GM21381 (cell line): Measurements from ENCODE around the gene AURKB.
"Not testable (repeated sequence)": the region's sequence is repeated elsewhere in the genome, so short reads cannot be mapped to it uniquely, and the experiment has no call there.

Experiments
- ATAC-seq: cut with Tn5 transposase; IDR thresholded peaks from one replicate; pipeline ENCODE4 v1.9.1; 2021; ENCODE audit warnings: mild to moderate bottlenecking, moderate library complexity; ENCODE audit not compliant: unreplicated experiment

The AURKB gene

GRCh38 chr17:8225813-8226535, 15.6 kb upstream of the AURKB start:
- no peak for ATAC-seq

DNA sequence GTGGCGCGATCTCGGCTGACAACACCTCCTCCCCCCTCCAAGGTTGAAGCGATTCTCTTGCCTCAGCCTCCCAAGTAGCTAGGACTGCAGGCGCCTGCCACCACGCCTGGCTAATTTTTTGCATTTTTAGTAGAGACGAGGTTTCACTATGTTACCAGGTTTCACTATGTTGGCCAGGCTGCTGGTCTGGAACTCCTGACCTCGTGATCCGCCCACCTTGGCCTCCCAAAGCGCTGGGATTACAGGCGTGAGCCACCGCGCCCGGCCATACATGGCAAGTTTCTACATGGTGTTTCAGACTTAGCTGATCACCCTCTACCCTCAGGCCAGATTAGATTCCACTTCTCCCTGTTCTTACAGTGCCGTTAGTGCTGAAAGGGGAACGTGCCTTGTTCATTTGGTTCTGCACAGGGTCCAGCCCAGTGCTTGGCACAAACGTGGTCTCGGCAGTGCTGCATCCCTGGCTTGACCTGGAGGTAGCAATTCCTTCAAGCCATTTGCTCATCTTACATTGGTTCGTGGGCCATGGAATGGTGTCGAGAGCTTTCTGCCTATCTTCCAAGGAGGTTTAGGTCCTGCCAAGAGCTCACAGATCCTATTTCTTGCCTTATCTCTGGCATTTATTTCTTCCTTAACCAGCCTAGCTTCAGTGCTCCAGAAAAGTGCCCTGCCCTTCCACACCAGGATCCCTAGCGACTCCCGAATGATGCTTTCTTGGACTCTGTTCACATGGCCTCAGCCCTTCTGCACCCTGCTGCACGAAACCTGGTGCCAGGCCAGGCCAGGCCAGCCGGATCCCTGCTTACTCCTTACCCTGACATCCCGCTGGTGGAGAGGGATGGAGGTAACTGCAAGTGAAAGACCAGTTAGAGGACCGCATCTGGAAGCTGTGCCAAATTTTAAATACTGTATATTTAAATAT, 14.8 kb upstream of the AURKB start:
- no peak for ATAC-seq

DNA sequence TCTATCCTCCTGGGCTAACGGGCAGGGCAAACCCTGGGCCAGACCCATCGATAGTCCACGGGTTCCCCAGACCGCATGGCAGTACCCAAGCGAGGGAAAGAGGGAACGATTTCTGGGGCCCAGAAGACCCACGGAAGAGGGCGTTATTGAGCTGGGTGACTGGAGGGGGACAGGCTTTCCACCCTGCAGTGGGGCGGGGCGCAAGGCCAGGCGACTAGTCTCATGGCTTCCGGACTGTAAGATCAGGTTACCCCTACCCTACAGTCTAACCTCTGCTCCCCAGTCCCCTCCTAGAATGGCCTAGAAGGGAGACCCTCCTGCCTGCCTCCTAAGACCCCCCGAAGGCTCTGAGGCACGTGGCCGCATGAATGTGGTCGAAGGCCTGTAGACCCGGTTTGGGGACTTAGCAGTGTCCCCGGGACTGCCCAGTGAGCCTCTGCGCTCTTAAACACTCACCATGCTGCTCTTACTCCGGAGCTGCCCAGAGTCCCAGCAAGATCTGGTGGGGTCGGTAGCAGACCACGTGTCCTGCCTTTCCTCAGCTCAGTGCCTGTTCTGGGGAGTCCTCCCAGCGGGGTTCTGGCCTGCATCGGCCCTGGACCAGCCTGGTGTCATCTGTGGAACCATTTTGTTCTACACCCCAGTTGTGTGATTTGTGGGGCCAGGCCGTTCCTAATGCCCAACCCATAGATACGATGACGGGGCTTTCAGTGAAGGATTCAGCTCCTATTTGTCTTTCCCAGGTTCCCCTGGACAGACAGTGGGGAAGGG, 13.2 kb upstream of the AURKB start:
- no peak for ATAC-seq

DNA sequence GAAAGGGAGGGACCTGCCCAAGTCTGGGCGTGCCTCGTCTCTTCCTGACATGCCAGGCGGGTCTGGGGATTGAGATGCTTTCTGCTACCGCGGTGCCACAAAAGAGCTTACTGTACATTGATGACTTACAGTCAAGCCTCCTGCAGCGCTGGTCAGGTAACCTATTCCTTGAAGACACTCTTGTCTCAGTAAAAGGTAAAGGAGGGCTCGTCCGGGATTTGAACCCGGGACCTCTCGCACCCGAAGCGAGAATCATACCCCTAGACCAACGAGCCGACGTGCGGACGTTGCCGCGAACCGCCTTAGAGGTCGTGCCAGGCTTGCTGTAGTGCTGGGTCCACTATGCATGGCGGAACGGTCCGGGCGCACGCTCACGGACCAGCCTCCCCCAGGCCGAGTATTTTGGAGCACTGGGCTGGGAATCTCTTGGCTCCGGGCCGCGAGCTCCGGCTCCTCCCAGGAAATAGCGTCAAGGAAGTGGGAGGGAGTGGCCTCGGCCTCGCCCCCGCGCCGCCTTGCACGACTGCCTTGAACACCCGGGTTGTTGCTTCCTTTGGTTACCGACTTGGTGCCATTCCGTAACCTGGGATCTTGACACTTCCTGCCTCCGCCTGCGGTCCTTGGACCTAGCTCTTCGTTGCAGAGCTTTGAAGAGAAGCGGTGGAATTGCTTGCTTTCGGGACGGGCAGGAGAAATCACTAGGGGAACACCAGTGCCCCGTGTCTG, 12.4 kb upstream of the AURKB start:
- peak; percentile 36 for ATAC-seq

GRCh38 chr17:8222380-8222629, 11.9 kb upstream of the AURKB start:
- ATAC-seq, result peak; percentile 29

- peak; percentile 40 for ATAC-seq
Measured at GRCh38 chr17:8221663-8222379, 11.4 kb upstream of the AURKB start.

DNA sequence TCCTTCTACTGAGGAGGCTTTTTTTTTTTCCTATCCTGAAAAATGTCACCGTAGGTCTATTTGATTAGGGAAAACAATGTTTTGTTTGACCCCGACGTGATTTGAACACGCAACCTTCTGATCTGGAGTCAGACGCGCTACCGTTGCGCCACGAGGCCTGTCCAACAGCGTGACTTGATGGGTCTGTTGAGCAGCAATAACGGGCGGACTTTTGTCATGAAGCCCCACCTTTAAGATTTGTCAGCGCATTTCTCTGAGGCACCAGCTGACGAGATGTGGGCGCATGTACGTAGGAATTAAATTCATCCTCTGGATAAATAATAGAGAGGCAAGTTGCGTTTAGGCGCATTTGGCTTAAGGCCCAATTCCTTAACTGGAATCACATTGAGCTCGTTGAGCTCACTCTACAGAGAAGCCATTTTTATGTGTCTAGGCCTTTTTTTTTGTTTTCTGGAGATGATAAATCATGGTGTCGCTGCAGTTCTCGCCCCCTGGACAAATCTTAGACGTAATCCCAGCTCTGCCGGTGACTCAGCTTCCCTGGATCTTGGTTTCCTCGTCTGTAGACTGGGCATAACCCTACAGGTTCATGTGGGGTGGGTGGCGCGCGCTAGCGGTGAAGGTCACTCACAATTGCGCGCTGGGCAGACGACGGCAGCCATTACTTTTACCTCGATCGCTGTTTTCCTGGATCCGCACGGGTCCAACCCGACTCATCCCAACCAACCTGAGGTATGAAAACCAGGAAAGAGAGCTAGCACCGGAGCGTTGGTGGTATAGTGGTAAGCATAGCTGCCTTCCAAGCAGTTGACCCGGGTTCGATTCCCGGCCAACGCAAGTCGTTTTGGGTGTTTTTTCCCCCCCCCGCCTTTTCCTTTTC, 10.6 kb upstream of the AURKB start:
- ATAC-seq, result peak; percentile 24

GRCh38 chr17:8214000-8214399, 3.6 kb upstream of the AURKB start:
- not testable (repeated sequence) for ATAC-seq

DNA sequence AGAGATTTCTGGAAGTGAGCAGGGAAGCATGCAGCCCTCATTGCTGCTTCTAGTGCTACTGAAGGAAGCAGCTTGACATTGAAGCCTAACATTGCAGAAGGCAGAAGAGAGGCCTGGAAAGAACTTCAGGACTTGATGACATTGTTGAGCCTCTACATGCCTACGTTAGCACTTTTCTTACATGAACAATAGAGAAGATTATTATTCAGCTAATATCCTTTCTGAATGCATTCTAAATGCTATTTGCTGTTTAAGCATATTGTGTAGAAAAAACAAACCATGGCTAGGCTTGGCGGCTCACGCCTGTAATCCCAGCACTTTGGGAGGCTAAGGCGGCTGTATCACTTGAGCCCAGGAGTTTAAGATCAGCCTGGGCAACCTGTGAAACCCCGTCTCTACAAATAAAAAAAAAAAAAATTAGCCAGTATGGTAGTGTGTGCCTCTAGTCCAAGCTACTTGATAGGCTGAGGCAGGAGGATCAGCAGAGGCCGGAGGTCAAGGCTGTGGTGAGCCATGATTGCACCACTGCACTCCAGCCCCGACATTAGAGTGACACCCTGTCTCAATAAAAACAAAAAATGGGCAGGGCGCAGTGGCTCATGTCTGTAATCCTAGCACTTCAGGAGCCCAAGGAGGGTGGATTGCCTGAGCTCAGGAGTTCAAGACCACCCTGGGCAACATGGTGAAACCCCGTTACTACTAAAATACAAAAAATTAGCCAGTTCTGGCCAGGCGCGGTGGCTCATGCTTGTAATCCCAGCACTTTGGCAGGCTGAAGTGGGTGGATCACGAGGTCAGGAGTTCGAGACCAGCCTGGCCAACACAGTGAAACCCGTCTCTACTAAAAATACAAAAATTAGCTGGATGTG, 2.2 kb upstream of the AURKB start:
- no peak for ATAC-seq

DNA sequence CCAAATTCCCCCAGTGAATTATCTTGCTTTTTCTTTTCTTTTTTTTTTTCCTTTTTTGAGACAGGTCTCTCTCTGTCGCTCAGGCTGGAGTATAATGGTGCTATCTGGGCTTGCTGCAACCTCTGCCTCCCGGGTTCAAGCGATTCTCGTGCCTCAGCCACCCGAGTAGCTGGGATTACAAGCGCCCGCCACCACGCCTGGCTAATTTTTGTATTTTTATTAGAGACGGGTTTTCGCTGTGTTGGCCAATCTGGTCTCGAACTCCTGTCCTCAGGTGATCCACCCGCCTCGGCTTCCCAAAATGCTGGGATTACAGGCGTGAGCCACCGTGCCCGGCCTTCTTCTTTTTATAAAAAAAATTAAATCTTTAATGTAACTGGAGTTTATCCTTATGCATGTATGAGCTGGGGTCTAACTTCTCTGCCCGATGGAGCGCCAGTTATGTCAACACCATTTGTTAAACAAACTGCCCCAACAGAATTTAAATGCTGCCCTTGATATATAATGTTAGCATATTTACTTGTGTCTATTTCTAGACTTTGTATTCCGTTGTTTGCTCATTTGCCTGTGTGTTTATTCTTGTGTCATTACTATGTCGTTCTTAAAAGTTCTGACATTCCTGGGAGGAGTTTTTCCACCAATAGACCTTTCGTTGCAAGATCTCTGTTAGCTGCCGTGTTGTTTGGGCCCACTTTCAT, 535 bp upstream of the AURKB start:
- no peak for ATAC-seq

DNA sequence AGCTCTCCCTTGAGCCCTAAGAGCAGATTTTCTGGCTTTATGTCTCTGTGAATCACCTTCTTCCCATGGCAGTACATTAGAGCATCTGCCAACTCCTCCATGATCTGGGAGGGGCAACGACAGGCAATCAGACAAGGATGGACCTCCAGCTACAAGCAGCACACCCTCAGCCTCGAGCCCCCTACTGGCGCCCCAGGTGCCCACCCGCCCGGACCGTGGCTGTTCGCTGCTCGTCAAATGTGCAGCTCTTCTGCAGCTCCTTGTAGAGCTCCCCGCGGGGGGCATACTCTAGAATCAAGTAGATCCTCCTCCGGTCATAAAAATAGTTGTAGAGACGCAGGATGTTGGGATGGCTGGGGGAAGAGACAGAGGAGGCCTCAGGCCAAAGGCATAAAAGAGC, 3.8 kb downstream of the AURKB start:
- no peak for ATAC-seq

DNA sequence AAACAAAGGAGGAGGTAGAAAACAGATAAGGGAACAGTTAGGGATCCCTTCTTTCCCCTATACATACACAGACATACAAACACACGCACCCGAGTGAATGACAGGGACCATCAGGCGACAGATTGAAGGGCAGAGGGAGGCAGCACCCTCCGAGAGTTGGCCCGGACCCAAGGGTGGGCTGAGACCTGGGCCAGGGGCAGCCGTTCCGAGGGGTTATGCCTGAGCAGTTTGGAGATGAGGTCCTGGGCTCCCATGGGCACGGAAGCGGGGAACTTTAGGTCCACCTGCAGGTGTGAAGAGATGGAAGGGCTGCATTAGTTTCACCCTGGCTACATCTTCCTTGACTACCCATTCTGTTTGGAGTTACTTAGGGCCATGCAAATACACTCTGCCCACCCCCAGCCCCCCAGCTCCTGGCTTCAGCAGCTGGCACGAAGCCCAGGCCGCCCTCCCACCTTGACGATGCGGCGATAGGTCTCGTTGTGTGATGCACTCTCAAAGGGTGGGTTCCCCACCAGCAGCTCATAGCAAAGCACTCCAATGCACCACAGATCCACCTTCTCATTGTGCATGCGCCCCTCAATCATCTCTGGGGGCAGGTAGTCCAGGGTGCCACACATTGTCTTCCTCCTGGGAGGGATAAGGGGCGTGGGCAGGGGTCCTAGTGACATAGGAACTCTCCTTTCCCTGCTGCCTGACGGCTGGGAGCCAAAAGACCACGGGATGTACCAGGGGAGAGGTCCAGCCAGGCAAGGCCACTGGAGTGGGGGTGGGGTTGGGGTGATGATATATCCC, 5.4 kb downstream of the AURKB start:
- no peak for ATAC-seq

DNA sequence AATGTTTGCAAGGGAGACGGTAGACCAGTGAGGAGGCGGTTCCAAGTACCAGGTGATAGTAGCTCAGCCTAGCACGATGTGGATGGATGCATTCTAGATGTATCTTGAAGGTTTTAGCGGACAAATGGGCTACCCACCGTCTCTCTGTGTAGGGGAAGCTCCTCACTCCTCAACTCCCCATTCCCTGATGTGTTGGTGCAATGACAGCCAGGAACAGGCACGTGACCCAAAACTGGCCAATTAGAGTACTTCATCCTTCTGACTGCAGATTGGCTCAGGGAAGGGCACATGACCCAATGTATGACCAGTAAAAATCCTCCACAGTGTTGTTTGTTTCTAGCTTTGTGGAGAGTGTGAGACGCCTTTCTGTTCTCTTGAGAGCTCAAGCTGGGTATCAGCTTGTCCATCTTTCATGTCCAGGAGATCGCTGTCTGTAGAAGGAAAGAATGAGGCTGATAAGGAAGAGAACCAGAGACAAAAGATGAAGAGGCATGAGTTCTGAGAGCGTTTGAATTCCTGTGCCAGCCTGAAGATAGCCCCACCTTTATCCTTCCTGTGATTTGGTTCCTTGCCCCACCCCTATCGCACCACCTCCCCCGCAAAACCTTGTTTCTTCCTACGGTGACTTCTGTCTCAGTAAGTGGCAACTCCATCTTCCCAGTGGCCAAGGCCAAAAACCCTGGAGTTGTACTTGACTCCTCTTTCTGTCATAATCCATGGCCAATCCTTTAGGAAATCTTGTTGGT, 18.1 kb downstream of the AURKB start:
- ATAC-seq, result peak; percentile 20

- ATAC-seq, result no peak
Measured at GRCh38 chr17:8190506-8190905, 19.9 kb downstream of the AURKB start.

GRCh38 chr17:8189711-8190477, 20.5 kb downstream of the AURKB start, which contains the start of gene BORCS6:
TSS of gene BORCS6 (minus strand) at chr17:8190180. CDS start at chr17:8190140, 40 bp downstream.
- peak; percentile 45 for ATAC-seq
